K562 (cell line): Measurements from ENCODE around the gene MGA. TPM values are rescaled to one million over a fixed set of nuclear protein-coding genes. Genes with fewer than 3 reads are reported as not detected.
A peak's percentile ranks its signal among the peaks of the same experiment; 100 is the strongest.

ENCODE experiments used
- CC2D1A ChIP-seq: fragments of 450-650 bp; IDR thresholded peaks from 2 replicates; pipeline ENCODE4 v1.6.1; 2017; ENCODE audit warnings: mild to moderate bottlenecking
- CEBPZ ChIP-seq: fragments of 150-350 bp; IDR thresholded peaks from 2 replicates; pipeline ENCODE4 v1.6.1; 2014; ENCODE audit warnings: low read depth, mild to moderate bottlenecking, low read length, borderline replicate concordance
- EWSR1 ChIP-seq: fragments of 450-650 bp; IDR thresholded peaks from 2 replicates; pipeline ENCODE4 v1.6.1; 2018; ENCODE audit warnings: borderline replicate concordance, mild to moderate bottlenecking, low read depth, moderate library complexity; ENCODE audit not compliant: partially characterized antibody
- FUS ChIP-seq: fragments of 200-400 bp; formaldehyde crosslinking; optimal IDR thresholded peaks from 2 replicates; pipeline ENCODE3; 2017; ENCODE audit warnings: low read depth, low read length
- RNF2 ChIP-seq: sonication (generic); IDR thresholded peaks from 2 replicates; pipeline ENCODE4 v1.6.1; 2016
- TAL1 ChIP-seq: fragments of 450-650 bp; IDR thresholded peaks from 2 replicates; pipeline ENCODE4 v1.6.1; 2016; ENCODE audit warnings: mild to moderate bottlenecking
- TRIM24 ChIP-seq, 2 experiments: fragments of 450-650 bp; IDR thresholded peaks; 2 replicates each; pipeline ENCODE4 v1.6.1; 2016
- ZHX1 ChIP-seq: fragments of 150-350 bp; conservative IDR thresholded peaks from 2 replicates; pipeline ENCODE4 v1.6.1; 2014; ENCODE audit warnings: low read length
- ZNF175 ChIP-seq: fragments of 200-800 bp; sonication (Bioruptor generic); IDR thresholded peaks from 2 replicates; pipeline ENCODE4 v1.6.1; 2016; ENCODE audit warnings: low read depth, mild to moderate bottlenecking, missing genetic modification characterization, missing compliant biosample characterization
- ZNF551 ChIP-seq: fragments of 250-450 bp; sonication (Bioruptor Pico); IDR thresholded peaks from 2 replicates; pipeline ENCODE4 v1.5.0; 2021; ENCODE audit warnings: mild to moderate bottlenecking, moderate library complexity
- polyA plus RNA-seq, 8 experiments: library from polyadenylated mRNA; depleted of rRNA in 4 of 8; stranded (reverse) in 5 of 8; unstranded in 3 of 8; fragments of >200 nt; fragmentation: Nextera tagmentation in 2 of 8; fragmentation: Illumina TruSeq in 1 of 8; extraction: Ambion mirVana in 2 of 8; extraction: Trizol in 1 of 8; gene quantifications; 2 replicates each; pipeline versions ENCODE4 v1.2.1 to v1.2.3, GENCODE V29; 2011 to 2014; ENCODE audit warnings: inconsistent platforms in 1 of 8, missing spikeins in 1 of 8
- total RNA-seq, 7 experiments: library from RNA; depleted of rRNA in 6 of 7; stranded (reverse); fragments of >200 nt in 6 of 7; fragmentation: Illumina TruSeq in 2 of 7; extraction: Trizol in 2 of 7; gene quantifications; 2 replicates each; pipeline versions ENCODE4 v1.2.1 to v1.2.3, GENCODE V29; 2011 to 2021; ENCODE audit warnings: low replicate concordance in 1 of 7
- TF ChIP-seq, protein P1 (sequence below): sonication (generic); formaldehyde crosslinking; IDR thresholded peaks from 2 replicates; pipeline ENCODE4 v1.4.0; 2020; ENCODE audit warnings: mild to moderate bottlenecking, missing genetic modification reagents
- TF ChIP-seq, protein P2 (sequence below): fragments of 250-450 bp; sonication (Bioruptor Pico); IDR thresholded peaks from 2 replicates; pipeline ENCODE4 v1.8.0; 2021; ENCODE audit warnings: moderate library complexity, mild to moderate bottlenecking, inconsistent platforms
- TF ChIP-seq, protein P3 (sequence below): fragments of 250-450 bp; sonication (Bioruptor Pico); IDR thresholded peaks from 2 replicates; pipeline ENCODE4 v1.4.0; 2020; ENCODE audit warnings: mild to moderate bottlenecking, moderate library complexity
- TF ChIP-seq, protein P4 (sequence below): sonication (generic); formaldehyde crosslinking; IDR thresholded peaks from 2 replicates; pipeline ENCODE4 v1.8.0; 2022; ENCODE audit warnings: missing genetic modification reagents, mild to moderate bottlenecking, borderline replicate concordance

Gene MGA
- total and polyA plus RNA-seq, 9 of the 15 experiments (the other 6 are each of a cell fraction or from before 2014, with no cell fraction given) = 4.7 to 56.1 (median 21.1) TPM

DNA sequence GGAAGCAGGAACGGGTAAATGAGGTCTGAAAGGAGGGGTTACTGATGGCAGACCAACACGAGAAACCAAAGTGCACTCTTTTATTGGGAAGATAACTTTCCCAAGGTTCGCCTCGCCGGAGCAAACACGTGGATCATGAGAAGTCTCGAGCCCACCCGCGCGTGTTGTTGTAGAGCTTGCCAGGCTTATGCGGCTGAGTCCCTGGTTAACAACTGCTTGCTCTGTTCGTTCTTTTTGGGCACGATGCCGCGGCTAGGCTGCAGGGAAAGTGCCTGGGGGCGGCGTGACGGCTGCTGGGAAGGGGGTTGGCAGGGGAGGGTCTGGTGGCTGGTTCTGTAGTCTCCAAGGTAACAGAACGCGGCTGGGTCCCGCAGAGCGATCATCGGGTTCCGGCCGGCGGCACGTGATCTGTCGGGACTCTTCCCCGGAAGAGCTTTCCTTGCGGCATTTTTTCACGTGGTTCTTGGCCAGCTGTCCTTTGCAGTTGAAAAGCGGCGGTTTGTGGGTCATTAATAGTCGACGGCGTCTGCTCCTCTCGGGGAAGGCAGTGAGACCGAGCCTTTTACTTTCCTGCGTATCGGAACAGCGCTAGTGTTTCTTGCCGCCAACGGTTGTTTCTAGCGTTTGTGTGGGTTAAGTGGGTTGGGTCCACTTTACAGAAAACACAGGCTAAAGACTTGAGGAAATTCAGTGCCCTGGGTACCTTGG is 1.5 kb downstream of the MGA start (continued):
- TF ChIP-seq ZNF551 (no peak), CC2D1A (peak; percentile 60; the same call in 1 of the 2 replicates), TAL1 (no peak), ZNF175 (CRISPR knock-in tag) (peak; percentile 57), ZHX1 (no peak), EWSR1 (no peak), CEBPZ (no peak), RNF2 (no peak; the same call in 1 of the 2 replicates), TRIM24 (IDR thresholded peaks at IDR 0.05) (peak in 1 of 2 experiments; percentile 25; a peak in 1 of 4 replicates), FUS (no peak)
- TF ChIP-seq, protein P1, sequence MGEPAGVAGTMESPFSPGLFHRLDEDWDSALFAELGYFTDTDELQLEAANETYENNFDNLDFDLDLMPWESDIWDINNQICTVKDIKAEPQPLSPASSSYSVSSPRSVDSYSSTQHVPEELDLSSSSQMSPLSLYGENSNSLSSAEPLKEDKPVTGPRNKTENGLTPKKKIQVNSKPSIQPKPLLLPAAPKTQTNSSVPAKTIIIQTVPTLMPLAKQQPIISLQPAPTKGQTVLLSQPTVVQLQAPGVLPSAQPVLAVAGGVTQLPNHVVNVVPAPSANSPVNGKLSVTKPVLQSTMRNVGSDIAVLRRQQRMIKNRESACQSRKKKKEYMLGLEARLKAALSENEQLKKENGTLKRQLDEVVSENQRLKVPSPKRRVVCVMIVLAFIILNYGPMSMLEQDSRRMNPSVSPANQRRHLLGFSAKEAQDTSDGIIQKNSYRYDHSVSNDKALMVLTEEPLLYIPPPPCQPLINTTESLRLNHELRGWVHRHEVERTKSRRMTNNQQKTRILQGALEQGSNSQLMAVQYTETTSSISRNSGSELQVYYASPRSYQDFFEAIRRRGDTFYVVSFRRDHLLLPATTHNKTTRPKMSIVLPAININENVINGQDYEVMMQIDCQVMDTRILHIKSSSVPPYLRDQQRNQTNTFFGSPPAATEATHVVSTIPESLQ = peak; percentile 76; the same call in 1 of the 2 replicates
- TF ChIP-seq, protein P2, sequence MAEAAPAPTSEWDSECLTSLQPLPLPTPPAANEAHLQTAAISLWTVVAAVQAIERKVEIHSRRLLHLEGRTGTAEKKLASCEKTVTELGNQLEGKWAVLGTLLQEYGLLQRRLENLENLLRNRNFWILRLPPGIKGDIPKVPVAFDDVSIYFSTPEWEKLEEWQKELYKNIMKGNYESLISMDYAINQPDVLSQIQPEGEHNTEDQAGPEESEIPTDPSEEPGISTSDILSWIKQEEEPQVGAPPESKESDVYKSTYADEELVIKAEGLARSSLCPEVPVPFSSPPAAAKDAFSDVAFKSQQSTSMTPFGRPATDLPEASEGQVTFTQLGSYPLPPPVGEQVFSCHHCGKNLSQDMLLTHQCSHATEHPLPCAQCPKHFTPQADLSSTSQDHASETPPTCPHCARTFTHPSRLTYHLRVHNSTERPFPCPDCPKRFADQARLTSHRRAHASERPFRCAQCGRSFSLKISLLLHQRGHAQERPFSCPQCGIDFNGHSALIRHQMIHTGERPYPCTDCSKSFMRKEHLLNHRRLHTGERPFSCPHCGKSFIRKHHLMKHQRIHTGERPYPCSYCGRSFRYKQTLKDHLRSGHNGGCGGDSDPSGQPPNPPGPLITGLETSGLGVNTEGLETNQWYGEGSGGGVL (CRISPR knock-in tag) = no peak
- TF ChIP-seq, protein P3, sequence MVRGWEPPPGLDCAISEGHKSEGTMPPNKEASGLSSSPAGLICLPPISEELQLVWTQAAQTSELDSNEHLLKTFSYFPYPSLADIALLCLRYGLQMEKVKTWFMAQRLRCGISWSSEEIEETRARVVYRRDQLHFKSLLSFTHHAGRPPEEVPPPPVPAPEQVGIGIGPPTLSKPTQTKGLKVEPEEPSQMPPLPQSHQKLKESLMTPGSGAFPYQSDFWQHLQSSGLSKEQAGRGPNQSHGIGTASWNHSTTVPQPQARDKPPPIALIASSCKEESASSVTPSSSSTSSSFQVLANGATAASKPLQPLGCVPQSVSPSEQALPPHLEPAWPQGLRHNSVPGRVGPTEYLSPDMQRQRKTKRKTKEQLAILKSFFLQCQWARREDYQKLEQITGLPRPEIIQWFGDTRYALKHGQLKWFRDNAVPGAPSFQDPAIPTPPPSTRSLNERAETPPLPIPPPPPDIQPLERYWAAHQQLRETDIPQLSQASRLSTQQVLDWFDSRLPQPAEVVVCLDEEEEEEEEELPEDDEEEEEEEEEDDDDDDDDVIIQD = no peak
- TF ChIP-seq, protein P4, sequence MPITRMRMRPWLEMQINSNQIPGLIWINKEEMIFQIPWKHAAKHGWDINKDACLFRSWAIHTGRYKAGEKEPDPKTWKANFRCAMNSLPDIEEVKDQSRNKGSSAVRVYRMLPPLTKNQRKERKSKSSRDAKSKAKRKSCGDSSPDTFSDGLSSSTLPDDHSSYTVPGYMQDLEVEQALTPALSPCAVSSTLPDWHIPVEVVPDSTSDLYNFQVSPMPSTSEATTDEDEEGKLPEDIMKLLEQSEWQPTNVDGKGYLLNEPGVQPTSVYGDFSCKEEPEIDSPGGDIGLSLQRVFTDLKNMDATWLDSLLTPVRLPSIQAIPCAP (CRISPR knock-in tag) = peak; percentile 40; the same call in 1 of the 2 replicates
